Transverse colon (tissue), 4 donors: Measurements from ENCODE around the gene MCTP2.

Source experiments
- CTCF ChIP-seq, 5 experiments: fragments of 200-600 bp in 3 of 5; fragments of 450-650 bp in 2 of 5; sonication (generic) in 3 of 5; IDR thresholded peaks; 1 replicate in 2 of 5; 2 replicates in 3 of 5; pipeline ENCODE4 v1.5.1; 2016 to 2017; ENCODE audit warnings: antibody characterized with exemption in 5 of 5, inconsistent platforms in 3 of 5, mild to moderate bottlenecking in 2 of 5, moderate library complexity in 1 of 5
- POLR2A ChIP-seq: fragments of 450-650 bp; IDR thresholded peaks from one replicate; pipeline ENCODE4 v1.6.1; 2016; ENCODE audit warnings: antibody characterized with exemption, mild to moderate bottlenecking, moderate library complexity
- POLR2AphosphoS5 ChIP-seq, 3 donors: sonication (generic); formaldehyde crosslinking; IDR thresholded peaks; one replicate each; pipeline ENCODE4 v1.6.1; 2016; ENCODE audit warnings: antibody characterized with exemption in 3 of 3

GRCh38 chr15:94432279-94432678, 200.9 kb downstream of the MCTP2 start:
- TF ChIP-seq POLR2A (no peak), CTCF (IDR thresholded peaks at IDR 0.05) (no peak), POLR2AphosphoS5 (IDR thresholded peaks at IDR 0.05) (no peak)
